Measurements from ENCODE around the gene BPHL. TPM values are rescaled to one million over a fixed set of nuclear protein-coding genes. Genes with fewer than 3 reads are reported as not detected.
"Not testable (repeated sequence)": the region's sequence is repeated elsewhere in the genome, so short reads cannot be mapped to it uniquely, and the experiment has no call there.

BPHL gene
- total RNA-seq, 1 donor from 2014 or later: 27.7 TPM

DNA sequence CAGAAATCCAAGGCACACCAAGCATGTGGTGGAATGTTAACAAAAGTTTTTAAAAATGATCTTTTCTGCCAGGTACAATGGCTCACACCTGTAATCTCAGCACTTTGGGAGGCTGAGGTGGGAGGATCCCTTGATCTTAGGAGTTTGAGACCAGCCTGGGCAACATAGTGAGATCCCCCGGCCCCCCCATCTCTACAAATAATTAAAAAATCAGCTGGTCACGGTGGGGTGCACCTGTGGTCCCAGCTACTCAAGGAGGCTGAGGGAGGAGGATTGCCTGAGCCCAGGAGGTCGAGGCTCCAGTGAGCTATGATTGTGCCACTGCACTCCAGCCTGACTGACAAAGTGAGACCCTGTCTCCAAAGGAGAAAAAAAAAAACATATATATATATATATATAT, 42.2 kb upstream of the BPHL start:
- no peaks in the 10 kb centered on the region for H3K27me3 Mint-ChIP-seq (ENCODE audit: unreplicated experiment)
- no peak for TF ChIP-seq CTCF (IDR thresholded peaks at IDR 0.05)
- no peak for DNase-seq (ENCODE audit: extremely low spot score, unreplicated experiment)
- no peak overlapping the region for H3K4me3 Mint-ChIP-seq (ENCODE audit: unreplicated experiment)
- H3K27ac Mint-ChIP-seq (ENCODE audit: unreplicated experiment): no peak overlapping the region
- H3K36me3 Mint-ChIP-seq (ENCODE audit: unreplicated experiment): peaks cover 29% of the 10 kb centered on the region
- H3K4me1 Mint-ChIP-seq (ENCODE audit: unreplicated experiment): peaks cover 33% of the 10 kb centered on the region
- H3K9me3 Mint-ChIP-seq (ENCODE audit: unreplicated experiment): no peaks in the 10 kb centered on the region

GRCh38 chr6:3077430-3077829, 41.1 kb upstream of the BPHL start:
- no peak for DNase-seq (ENCODE audit: extremely low spot score, unreplicated experiment)
- Mint-ChIP-seq H3K27ac (ENCODE audit: unreplicated experiment) (peak overlapping the region; percentile 42), H3K36me3 (ENCODE audit: unreplicated experiment) (peaks cover 35% of the 10 kb centered on the region)

DNA sequence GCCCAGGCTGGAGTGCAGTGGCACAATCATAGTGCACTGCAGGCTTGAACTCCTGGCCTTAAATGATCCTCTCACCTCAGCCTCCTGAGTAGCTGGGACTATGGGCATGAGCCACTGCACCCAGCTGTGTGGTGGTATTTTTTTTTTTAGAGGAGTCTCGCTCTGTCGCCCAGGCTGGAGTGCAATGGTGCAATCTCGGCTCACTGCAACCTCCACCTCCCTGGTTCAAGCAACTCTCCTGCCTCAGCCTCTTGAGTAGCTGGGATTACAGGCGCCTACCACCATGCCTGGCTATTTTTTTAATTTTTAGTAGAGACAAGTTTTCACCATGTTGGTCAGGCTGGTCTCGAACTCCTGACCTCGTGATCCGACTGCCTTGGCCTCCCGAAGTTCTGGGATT, 39.6 kb upstream of the BPHL start:
- not testable (repeated sequence) for H3K4me3 Mint-ChIP-seq (ENCODE audit: unreplicated experiment); H3K27me3 Mint-ChIP-seq (ENCODE audit: unreplicated experiment); H3K9me3 Mint-ChIP-seq (ENCODE audit: unreplicated experiment); H3K27ac Mint-ChIP-seq (ENCODE audit: unreplicated experiment); DNase-seq (ENCODE audit: extremely low spot score, unreplicated experiment)
- H3K36me3 Mint-ChIP-seq (ENCODE audit: unreplicated experiment): peaks cover 51% of the 10 kb centered on the region
- H3K4me1 Mint-ChIP-seq (ENCODE audit: unreplicated experiment): peaks cover 25% of the 10 kb centered on the region

More at GRCh38 chr6:3077430-3077829, 41.1 kb upstream of the BPHL start:
- no peak for TF ChIP-seq CTCF (IDR thresholded peaks at IDR 0.05)
- H3K9me3 Mint-ChIP-seq (ENCODE audit: unreplicated experiment): no peaks in the 10 kb centered on the region
- H3K4me1 Mint-ChIP-seq (ENCODE audit: unreplicated experiment): peaks cover 29% of the 10 kb centered on the region
- H3K27me3 Mint-ChIP-seq (ENCODE audit: unreplicated experiment): no peaks in the 10 kb centered on the region
- H3K4me3 Mint-ChIP-seq (ENCODE audit: unreplicated experiment): no peak overlapping the region

- Mint-ChIP-seq H3K27me3 (ENCODE audit: unreplicated experiment) (no peaks in the 10 kb centered on the region), H3K27ac (ENCODE audit: unreplicated experiment) (peak overlapping the region; percentile 1), H3K4me1 (ENCODE audit: unreplicated experiment) (peaks cover 20% of the 10 kb centered on the region), H3K9me3 (ENCODE audit: unreplicated experiment) (no peaks in the 10 kb centered on the region), H3K36me3 (ENCODE audit: unreplicated experiment) (peaks cover 58% of the 10 kb centered on the region), H3K4me3 (ENCODE audit: unreplicated experiment) (no peak overlapping the region)
- no peak for DNase-seq (ENCODE audit: extremely low spot score, unreplicated experiment)
- no peak for TF ChIP-seq CTCF (IDR thresholded peaks at IDR 0.05)
Measured at GRCh38 chr6:3079682-3080081, 38.8 kb upstream of the BPHL start.

GRCh38 chr6:3081960-3082359, 36.6 kb upstream of the BPHL start:
- Mint-ChIP-seq H3K4me1 (ENCODE audit: unreplicated experiment) (no peaks in the 10 kb centered on the region), H3K27ac (ENCODE audit: unreplicated experiment) (no peak overlapping the region), H3K4me3 (ENCODE audit: unreplicated experiment) (no peak overlapping the region), H3K9me3 (ENCODE audit: unreplicated experiment) (no peaks in the 10 kb centered on the region), H3K36me3 (ENCODE audit: unreplicated experiment) (peaks cover 73% of the 10 kb centered on the region), H3K27me3 (ENCODE audit: unreplicated experiment) (no peaks in the 10 kb centered on the region)
- DNase-seq (ENCODE audit: extremely low spot score, unreplicated experiment): no peak
- TF ChIP-seq CTCF (IDR thresholded peaks at IDR 0.05): no peak

GRCh38 chr6:3085074-3085473, 33.4 kb upstream of the BPHL start:
- no peak for DNase-seq (ENCODE audit: extremely low spot score, unreplicated experiment)
- TF ChIP-seq CTCF (IDR thresholded peaks at IDR 0.05): no peak
- peaks cover 26% of the 10 kb centered on the region for H3K4me1 Mint-ChIP-seq (ENCODE audit: unreplicated experiment)
- H3K27me3 Mint-ChIP-seq (ENCODE audit: unreplicated experiment): no peaks in the 10 kb centered on the region
- H3K9me3 Mint-ChIP-seq (ENCODE audit: unreplicated experiment): no peaks in the 10 kb centered on the region
- H3K4me3 Mint-ChIP-seq (ENCODE audit: unreplicated experiment): no peak overlapping the region
- peaks cover 64% of the 10 kb centered on the region for H3K36me3 Mint-ChIP-seq (ENCODE audit: unreplicated experiment)
- no peak overlapping the region for H3K27ac Mint-ChIP-seq (ENCODE audit: unreplicated experiment)
